ENCODE results near the gene ZC2HC1B. TPM values are rescaled to one million over a fixed set of nuclear protein-coding genes. Genes with fewer than 3 reads are reported as not detected.
"Not testable (repeated sequence)": the region's sequence is repeated elsewhere in the genome, so short reads cannot be mapped to it uniquely, and the experiment has no call there.

ZC2HC1B gene
- total RNA-seq, 1 experiment from 2014 or later, result not detected

DNA sequence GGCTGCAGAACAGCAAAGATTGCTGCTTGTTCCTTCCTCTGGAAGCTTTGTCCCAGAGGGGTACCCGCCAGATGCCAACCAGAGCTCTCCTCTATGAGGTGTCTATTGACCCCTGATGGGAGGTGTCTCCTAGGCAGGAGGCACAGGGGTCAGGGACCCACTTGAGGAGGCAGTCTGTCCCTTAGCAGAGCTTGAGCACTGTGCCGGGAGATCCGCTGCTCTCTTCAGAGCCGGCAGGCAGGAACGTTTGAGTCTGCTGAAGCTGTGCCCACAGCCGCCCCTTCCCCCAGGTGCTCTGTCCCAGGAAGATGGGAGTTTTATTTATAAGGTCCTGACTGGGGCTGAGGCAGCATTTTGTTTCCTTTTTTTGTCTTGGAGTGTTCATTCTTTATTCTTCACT, 7.5 kb upstream of the ZC2HC1B start:
- H3K4me1 Mint-ChIP-seq (ENCODE audit: low read depth, unreplicated experiment); intact Hi-C loops (cut with micrococcal nuclease; ENCODE audit: unreplicated experiment); DNase-seq; BruUV-seq (replicated peaks); H3K4me3 Mint-ChIP-seq (ENCODE audit: unreplicated experiment); CTCF ChIA-PET; H3K4me1 ChIP-seq; H3K4me3 ChIP-seq (ENCODE audit: low read depth, low read length); H3K36me3 ChIP-seq (ENCODE audit: control insufficient read depth, insufficient read depth, low read length); POLR2A ChIA-PET; H3K9me3 ChIP-seq; H3K27me3 ChIP-seq (replicated peaks; ENCODE audit: control insufficient read depth, insufficient read depth, low read length); H3K27ac Mint-ChIP-seq (ENCODE audit: unreplicated experiment); H3K27me3 Mint-ChIP-seq (ENCODE audit: insufficient read depth, unreplicated experiment): not testable (repeated sequence)
- Mint-ChIP-seq H3K9me3 (ENCODE audit: unreplicated experiment) (peaks cover 28% of the 10 kb centered on the region), H3K36me3 (ENCODE audit: insufficient read depth, unreplicated experiment) (peaks cover 90% of the 10 kb centered on the region)

DNA sequence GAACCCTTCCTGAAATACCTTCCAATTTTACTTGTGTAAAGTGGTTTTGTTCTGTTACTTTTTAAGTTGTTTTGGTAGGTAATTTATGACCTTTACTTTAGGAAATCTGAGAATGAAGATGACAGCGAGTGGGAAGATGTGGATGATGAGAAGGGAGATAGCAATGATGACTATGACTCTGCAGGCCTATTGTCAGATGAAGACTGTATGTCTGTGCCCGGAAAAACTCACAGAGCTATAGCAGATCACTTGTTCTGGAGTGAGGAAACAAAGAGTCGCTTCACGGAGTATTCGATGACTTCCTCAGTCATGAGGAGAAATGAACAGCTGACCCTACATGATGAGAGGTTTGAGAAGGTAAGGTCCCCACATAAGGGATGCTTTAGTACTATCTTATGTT, 6.6 kb upstream of the ZC2HC1B start:
- Mint-ChIP-seq H3K27me3 (ENCODE audit: insufficient read depth, unreplicated experiment) (no peaks in the 10 kb centered on the region), H3K27ac (ENCODE audit: unreplicated experiment) (no peak overlapping the region), H3K36me3 (ENCODE audit: insufficient read depth, unreplicated experiment) (peaks cover 86% of the 10 kb centered on the region), H3K4me1 (ENCODE audit: low read depth, unreplicated experiment) (peaks cover 6% of the 10 kb centered on the region), H3K9me3 (ENCODE audit: unreplicated experiment) (peaks cover 28% of the 10 kb centered on the region), H3K4me3 (ENCODE audit: unreplicated experiment) (no peak overlapping the region)
- TF ChIP-seq, protein P1, sequence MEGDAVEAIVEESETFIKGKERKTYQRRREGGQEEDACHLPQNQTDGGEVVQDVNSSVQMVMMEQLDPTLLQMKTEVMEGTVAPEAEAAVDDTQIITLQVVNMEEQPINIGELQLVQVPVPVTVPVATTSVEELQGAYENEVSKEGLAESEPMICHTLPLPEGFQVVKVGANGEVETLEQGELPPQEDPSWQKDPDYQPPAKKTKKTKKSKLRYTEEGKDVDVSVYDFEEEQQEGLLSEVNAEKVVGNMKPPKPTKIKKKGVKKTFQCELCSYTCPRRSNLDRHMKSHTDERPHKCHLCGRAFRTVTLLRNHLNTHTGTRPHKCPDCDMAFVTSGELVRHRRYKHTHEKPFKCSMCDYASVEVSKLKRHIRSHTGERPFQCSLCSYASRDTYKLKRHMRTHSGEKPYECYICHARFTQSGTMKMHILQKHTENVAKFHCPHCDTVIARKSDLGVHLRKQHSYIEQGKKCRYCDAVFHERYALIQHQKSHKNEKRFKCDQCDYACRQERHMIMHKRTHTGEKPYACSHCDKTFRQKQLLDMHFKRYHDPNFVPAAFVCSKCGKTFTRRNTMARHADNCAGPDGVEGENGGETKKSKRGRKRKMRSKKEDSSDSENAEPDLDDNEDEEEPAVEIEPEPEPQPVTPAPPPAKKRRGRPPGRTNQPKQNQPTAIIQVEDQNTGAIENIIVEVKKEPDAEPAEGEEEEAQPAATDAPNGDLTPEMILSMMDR (IDR thresholded peaks at IDR 0.05; ENCODE audit: insufficient read depth in 1 of 2, low read depth in 1 of 2, low read length in 1 of 2, severe bottlenecking in 1 of 2, unreplicated experiment in 1 of 2), result no peak
- Histone ChIP-seq H3K27me3 (replicated peaks; ENCODE audit: control insufficient read depth, insufficient read depth, low read length) (no peaks in the 10 kb centered on the region), H3K4me1 (no peaks in the 10 kb centered on the region), H3K9me3 (no peaks in the 10 kb centered on the region), H3K36me3 (ENCODE audit: control insufficient read depth, insufficient read depth, low read length) (peaks cover 3% of the 10 kb centered on the region), H3K4me3 (ENCODE audit: low read depth, low read length) (no peak overlapping the region)
- BruUV-seq (replicated peaks), result no TSS peak
- ChIA-PET CTCF (no interaction called here), POLR2A (no interaction called here)
- no peak for DNase-seq
- intact Hi-C loops (cut with micrococcal nuclease; ENCODE audit: unreplicated experiment), result no loop called here

GRCh38 chr6:143859891-143860660, 4.2 kb upstream of the ZC2HC1B start:
- intact Hi-C loops (cut with micrococcal nuclease; ENCODE audit: unreplicated experiment), result no loop called here
- Mint-ChIP-seq H3K9me3 (ENCODE audit: unreplicated experiment) (peaks cover 15% of the 10 kb centered on the region), H3K27ac (ENCODE audit: unreplicated experiment) (no peak overlapping the region), H3K4me1 (ENCODE audit: low read depth, unreplicated experiment) (peaks cover 3% of the 10 kb centered on the region), H3K36me3 (ENCODE audit: insufficient read depth, unreplicated experiment) (peaks cover 76% of the 10 kb centered on the region), H3K4me3 (ENCODE audit: unreplicated experiment) (no peak overlapping the region), H3K27me3 (ENCODE audit: insufficient read depth, unreplicated experiment) (no peaks in the 10 kb centered on the region)
- ChIA-PET POLR2A (interaction anchor here (0.7 kb wide), 2 partner anchors 50 to 250 kb away, joined by 3 to 5 read pairs; no protein-coding TSS in a partner anchor), CTCF (interaction anchor here (0.7 kb wide), 1 partner anchor 1378 kb away, joined by 3 read pairs; no protein-coding TSS in a partner anchor)
- Histone ChIP-seq H3K4me3 (ENCODE audit: low read depth, low read length) (no peak overlapping the region), H3K27me3 (replicated peaks; ENCODE audit: control insufficient read depth, insufficient read depth, low read length) (no peaks in the 10 kb centered on the region), H3K36me3 (ENCODE audit: control insufficient read depth, insufficient read depth, low read length) (peaks cover 3% of the 10 kb centered on the region), H3K9me3 (no peaks in the 10 kb centered on the region), H3K4me1 (no peaks in the 10 kb centered on the region)
- BruUV-seq (replicated peaks), result no TSS peak
- TF ChIP-seq, protein P1 (IDR thresholded peaks at IDR 0.05; ENCODE audit: insufficient read depth in 1 of 2, low read depth in 1 of 2, low read length in 1 of 2, severe bottlenecking in 1 of 2, unreplicated experiment in 1 of 2), result no peak
- DNase-seq, result no peak

Data from Caco-2 (cell line).